Measurements from ENCODE around the gene RALY. TPM values are rescaled to one million over a fixed set of nuclear protein-coding genes. Genes with fewer than 3 reads are reported as not detected.

RALY gene
- total and polyA plus RNA-seq, 3 donors from 2014 or later: 184 to 247 (median 224) TPM

DNA sequence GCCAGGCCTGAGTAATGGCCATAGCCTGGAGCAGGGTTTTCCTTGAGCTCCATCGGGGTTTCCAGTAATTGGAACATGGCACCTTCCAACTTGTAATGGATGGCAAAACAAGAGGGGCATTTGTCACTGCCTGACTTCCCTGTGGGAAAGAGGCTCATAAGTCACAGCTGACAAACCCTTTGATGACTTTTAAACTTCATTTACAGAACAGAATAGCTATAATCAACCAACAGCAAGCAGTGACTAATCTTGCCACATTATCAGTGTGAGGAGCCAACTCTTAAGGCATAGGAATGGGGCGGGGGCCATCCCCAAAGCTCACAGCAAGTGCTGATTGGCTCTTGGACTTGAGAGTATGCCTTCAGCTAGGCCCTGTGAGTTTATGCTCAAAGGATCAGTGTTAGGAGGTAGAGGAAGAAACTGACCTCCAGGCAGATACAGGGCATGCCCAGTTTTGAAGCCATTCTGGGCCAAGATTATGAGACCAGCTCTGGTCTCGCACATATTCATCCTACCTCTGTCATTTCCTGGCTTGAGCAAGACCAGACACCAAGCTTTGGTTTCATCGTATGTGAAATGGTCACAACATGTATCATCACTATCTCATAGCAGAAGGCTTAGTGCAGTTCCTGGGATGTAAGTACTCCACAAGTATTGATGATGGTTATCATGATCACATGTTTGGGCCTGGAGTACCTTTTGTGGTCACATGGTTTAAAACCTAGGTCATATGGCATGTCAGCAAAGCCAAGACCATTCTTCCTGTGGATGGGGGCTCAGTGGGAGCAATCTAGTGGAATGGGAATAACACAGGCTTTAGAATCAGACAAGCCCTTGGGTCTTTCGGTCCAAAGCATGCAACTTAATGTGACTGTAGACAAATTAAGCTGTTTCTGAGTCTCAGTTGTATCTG lies 69.1 kb downstream of the RALY start:
- H3K36me3 ChIP-seq (ENCODE audit: low read depth, missing control alignments): no peaks in the 10 kb centered on the region
- no peak for DNase-seq
- 87 to 98% methylated on average over 5 of the region's 5 CpGs for WGBS, 2 donors
- intact Hi-C loops (cut with DNase I; ENCODE audit: low total_unique reads): no loop called here
- H3K27me3 ChIP-seq: no peaks in the 10 kb centered on the region
- TF ChIP-seq CTCF (IDR thresholded peaks at IDR 0.05) (no peak), POLR2A (IDR thresholded peaks at IDR 0.05) (no peak)
- H3K4me3 ChIP-seq: no peak overlapping the region
- H3K4me1 ChIP-seq: peaks cover 6% of the 10 kb centered on the region
- no peaks in the 10 kb centered on the region for H3K9me3 ChIP-seq
- H3K27ac ChIP-seq: no peak overlapping the region

DNA sequence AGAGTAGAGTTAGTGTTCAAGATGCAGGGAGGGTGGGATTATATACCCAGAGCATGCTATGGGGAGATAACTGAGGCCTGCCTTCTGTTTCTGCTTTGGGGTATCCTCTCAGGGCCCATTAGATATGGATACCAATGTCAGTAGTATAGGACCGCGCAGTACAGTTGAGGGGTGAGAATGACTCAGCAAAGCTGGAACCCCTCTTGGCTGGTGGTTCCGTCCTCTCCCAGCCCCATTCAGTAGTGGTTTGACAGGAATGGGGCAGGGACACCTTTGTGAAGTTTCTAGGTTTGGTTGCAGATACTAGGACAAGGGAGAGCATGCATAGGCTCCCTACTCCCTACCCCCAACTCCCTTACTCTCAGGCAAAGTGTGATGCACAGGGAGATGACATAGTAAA lies 70.6 kb downstream of the RALY start:
- no peaks in the 10 kb centered on the region for H3K9me3 ChIP-seq
- H3K4me3 ChIP-seq: no peak overlapping the region
- TF ChIP-seq POLR2A (IDR thresholded peaks at IDR 0.05): no peak
- TF ChIP-seq CTCF (IDR thresholded peaks at IDR 0.05): no peak
- H3K27ac ChIP-seq: no peak overlapping the region
- DNase-seq: no peak
- H3K4me1 ChIP-seq: peaks cover 10% of the 10 kb centered on the region
- WGBS, 2 donors: 96 to 100% methylated on average over 3 of the region's 3 CpGs
- intact Hi-C loops (cut with DNase I; ENCODE audit: low total_unique reads): no loop called here
- no peaks in the 10 kb centered on the region for H3K36me3 ChIP-seq (ENCODE audit: low read depth, missing control alignments)
- H3K27me3 ChIP-seq: no peaks in the 10 kb centered on the region

DNA sequence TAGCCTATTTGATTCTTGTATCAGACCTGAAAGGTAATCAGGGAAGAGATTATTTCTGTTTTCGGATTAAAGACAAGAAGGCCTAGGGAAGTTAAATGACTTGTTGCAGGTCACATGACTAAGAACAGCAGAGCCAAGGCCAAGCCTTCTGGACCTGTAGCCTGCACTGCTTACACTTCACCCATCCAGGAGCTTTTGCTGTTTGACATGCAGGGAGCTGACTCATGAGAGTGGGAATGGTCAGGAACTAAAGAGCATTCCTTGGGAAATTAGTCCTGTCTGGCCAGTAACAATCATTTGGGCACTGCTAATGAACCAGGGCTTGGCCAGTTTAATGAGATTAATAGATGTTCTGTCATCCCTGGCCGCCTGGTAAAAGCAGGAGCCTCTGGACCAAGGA lies 71.5 kb downstream of the RALY start:
- H3K27me3 ChIP-seq: no peaks in the 10 kb centered on the region
- H3K36me3 ChIP-seq (ENCODE audit: low read depth, missing control alignments): no peaks in the 10 kb centered on the region
- no peaks in the 10 kb centered on the region for H3K9me3 ChIP-seq
- H3K4me3 ChIP-seq: no peak overlapping the region
- peaks cover 17% of the 10 kb centered on the region for H3K4me1 ChIP-seq
- no peak for DNase-seq
- TF ChIP-seq CTCF (IDR thresholded peaks at IDR 0.05): no peak
- WGBS, 2 donors: 84 to 87% methylated on average over 2 of the region's 2 CpGs
- intact Hi-C loops (cut with DNase I; ENCODE audit: low total_unique reads): no loop called here
- no peak overlapping the region for H3K27ac ChIP-seq

- peak overlapping the region in 1 of 2 donors; percentile 34 for H3K27ac ChIP-seq
- peaks cover 17% of the 10 kb centered on the region for H3K4me1 ChIP-seq
- no peaks in the 10 kb centered on the region for H3K27me3 ChIP-seq
- DNase-seq: no peak
- no peaks in the 10 kb centered on the region for H3K36me3 ChIP-seq (ENCODE audit: low read depth, missing control alignments)
- TF ChIP-seq CTCF (IDR thresholded peaks at IDR 0.05) (no peak), POLR2A (IDR thresholded peaks at IDR 0.05) (no peak)
- H3K9me3 ChIP-seq: no peaks in the 10 kb centered on the region
- H3K4me3 ChIP-seq: no peak overlapping the region
- intact Hi-C loops (cut with DNase I; ENCODE audit: low total_unique reads): no loop called here
- 61 to 71% methylated on average over 3 of the region's 3 CpGs for WGBS, 2 donors
These were observed 72.9 kb downstream of the RALY start for GRCh38 chr20:34066476-34067090.

All from testis (tissue), 3 donors.